Sigmoid colon (tissue), 4 donors: ENCODE measurements around the gene MPP3.

ENCODE experiments used
- CTCF ChIP-seq, 4 experiments: fragments of 450-650 bp in 3 of 4; fragments of 200-600 bp in 1 of 4; IDR thresholded peaks; one replicate each; pipeline ENCODE4 v1.5.1; 2016 to 2019; ENCODE audit warnings: antibody characterized with exemption in 4 of 4, mild to moderate bottlenecking in 3 of 4, moderate library complexity in 2 of 4
- EP300 ChIP-seq, 4 donors: sonication (generic); formaldehyde crosslinking; IDR thresholded peaks; one replicate each; pipeline ENCODE4 v1.6.1; 2017; ENCODE audit warnings: antibody characterized with exemption in 4 of 4
- POLR2AphosphoS5 ChIP-seq, 4 donors: sonication (generic); formaldehyde crosslinking; IDR thresholded peaks; one replicate each; pipeline ENCODE4 v1.6.1; 2017; ENCODE audit warnings: antibody characterized with exemption in 4 of 4

DNA sequence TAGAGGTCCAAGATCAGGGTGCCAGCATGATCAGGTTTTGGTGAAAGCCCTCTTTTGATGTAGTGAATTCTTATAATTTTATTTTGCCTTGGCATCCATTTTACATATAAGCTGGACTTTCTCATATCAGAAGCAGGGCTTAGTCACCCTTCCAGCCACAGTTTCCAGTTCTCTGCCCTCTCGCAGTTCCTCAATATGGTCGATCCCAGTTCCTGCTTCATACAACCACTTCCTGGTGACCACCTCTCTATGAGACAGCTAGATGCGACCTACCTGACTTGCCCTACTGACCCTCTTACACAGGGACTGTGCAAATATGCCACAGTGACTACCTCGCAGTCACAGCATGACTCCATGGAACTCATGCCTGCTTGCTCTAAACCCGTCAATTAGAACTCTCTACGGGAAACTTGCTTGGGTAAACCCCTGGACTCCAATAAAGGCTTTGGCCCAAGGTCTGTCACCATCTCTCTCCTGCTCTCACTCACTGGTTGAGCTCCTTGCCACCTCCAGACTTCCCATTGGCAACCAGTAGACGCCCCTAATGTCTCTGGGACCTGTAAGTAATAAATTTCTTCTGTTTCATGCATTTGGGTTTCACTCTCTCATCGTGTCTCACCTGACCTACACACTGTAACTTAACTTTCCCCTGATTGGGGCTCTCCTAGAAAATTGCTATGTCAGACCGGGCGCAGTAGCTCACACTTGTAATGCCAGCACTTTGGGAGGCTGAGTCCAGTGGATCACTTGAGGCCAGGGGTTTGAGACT lies 35.5 kb upstream of the MPP3 start:
- TF ChIP-seq POLR2AphosphoS5 (IDR thresholded peaks at IDR 0.05) (no peak), CTCF (IDR thresholded peaks at IDR 0.05) (no peak), EP300 (IDR thresholded peaks at IDR 0.05) (no peak)
